Stimulated activated naive CD8-positive, alpha-beta T cell treated with anti-CD3 and anti-CD28 coated beads, Interleukin-15, Interleukin-2, amounts not matched to agents 100 ng/mL and 50 ng/mL, for 24 hours (primary cell): Measurements from ENCODE around the gene LTN1.
"Not testable (repeated sequence)": the region's sequence is repeated elsewhere in the genome, so short reads cannot be mapped to it uniquely, and the experiment has no call there.

ENCODE experiments used
- H3K27ac Mint-ChIP-seq: one replicate; pipeline ENCODE4 v1.8.0; 2021; ENCODE audit warnings: mild to moderate bottlenecking, mixed read lengths
- H3K27me3 Mint-ChIP-seq: one replicate; pipeline ENCODE4 v1.8.0; 2021; ENCODE audit warnings: mixed read lengths
- H3K36me3 Mint-ChIP-seq: one replicate; pipeline ENCODE4 v1.8.0; 2021; ENCODE audit warnings: low read depth, mixed read lengths
- H3K4me1 Mint-ChIP-seq: one replicate; pipeline ENCODE4 v1.8.0; 2021; ENCODE audit warnings: low read depth, mixed read lengths
- H3K4me3 Mint-ChIP-seq: one replicate; pipeline ENCODE4 v1.8.0; 2021; ENCODE audit warnings: mild to moderate bottlenecking, mixed read lengths
- H3K9me3 Mint-ChIP-seq: one replicate; pipeline ENCODE4 v1.8.0; 2021; ENCODE audit warnings: mixed read lengths

LTN1 gene

GRCh38 chr21:28960245-28960644, 32.4 kb downstream of the LTN1 start:
- H3K27ac Mint-ChIP-seq = no peak overlapping the region

GRCh38 chr21:28959367-28960099, 33.1 kb downstream of the LTN1 start:
- Mint-ChIP-seq H3K4me3 (no peak overlapping the region), H3K27ac (no peak overlapping the region), H3K9me3 (no peaks in the 10 kb centered on the region), H3K27me3 (no peaks in the 10 kb centered on the region), H3K36me3 (peaks cover 77% of the 10 kb centered on the region), H3K4me1 (peaks cover 3% of the 10 kb centered on the region)

More at GRCh38 chr21:28960245-28960644, 32.4 kb downstream of the LTN1 start:
- no peaks in the 10 kb centered on the region for H3K9me3 Mint-ChIP-seq
- H3K4me3 Mint-ChIP-seq = no peak overlapping the region
- H3K27me3 Mint-ChIP-seq = no peaks in the 10 kb centered on the region
- peaks cover 72% of the 10 kb centered on the region for H3K36me3 Mint-ChIP-seq
- peaks cover 3% of the 10 kb centered on the region for H3K4me1 Mint-ChIP-seq

GRCh38 chr21:28953247-28953646, 39.4 kb downstream of the LTN1 start:
- Mint-ChIP-seq H3K36me3 (peaks cover 78% of the 10 kb centered on the region), H3K27ac (no peak overlapping the region), H3K9me3 (no peaks in the 10 kb centered on the region), H3K27me3 (no peaks in the 10 kb centered on the region), H3K4me3 (no peak overlapping the region), H3K4me1 (peaks cover 8% of the 10 kb centered on the region)

- Mint-ChIP-seq H3K36me3 (peaks cover 72% of the 10 kb centered on the region), H3K9me3 (no peaks in the 10 kb centered on the region), H3K4me3 (no peak overlapping the region), H3K27ac (no peak overlapping the region), H3K27me3 (no peaks in the 10 kb centered on the region), H3K4me1 (peaks cover 8% of the 10 kb centered on the region)
Measured at GRCh38 chr21:28952686-28953085, 40.0 kb downstream of the LTN1 start.

- Mint-ChIP-seq H3K9me3 (no peaks in the 10 kb centered on the region), H3K27ac (no peak overlapping the region), H3K4me1 (peaks cover 8% of the 10 kb centered on the region), H3K4me3 (no peak overlapping the region), H3K27me3 (no peaks in the 10 kb centered on the region), H3K36me3 (peaks cover 65% of the 10 kb centered on the region)
Measured at GRCh38 chr21:28949318-28949717, 43.4 kb downstream of the LTN1 start.

DNA sequence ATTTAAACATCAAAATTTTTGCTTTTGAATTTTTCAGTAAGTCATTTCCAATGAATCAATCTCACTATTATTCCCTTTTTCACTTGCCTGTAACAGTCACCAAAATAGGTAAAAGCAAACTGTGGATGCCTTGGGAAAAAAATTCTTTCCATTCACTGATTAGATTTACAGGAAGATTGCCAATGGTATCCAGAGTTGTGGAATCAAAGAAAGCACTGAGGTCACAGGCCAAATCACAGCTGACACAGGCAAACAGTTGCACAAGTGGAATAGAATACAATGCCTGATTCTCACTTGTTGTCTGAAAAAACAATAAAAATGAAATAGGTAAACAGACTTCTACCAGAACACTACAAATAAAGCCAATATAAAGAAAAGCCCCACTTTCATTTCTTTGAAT, 48.4 kb downstream of the LTN1 start:
- Mint-ChIP-seq H3K4me1 (no peaks in the 10 kb centered on the region), H3K27me3 (no peaks in the 10 kb centered on the region), H3K9me3 (no peaks in the 10 kb centered on the region), H3K36me3 (peaks cover 70% of the 10 kb centered on the region), H3K27ac (no peak overlapping the region), H3K4me3 (no peak overlapping the region)

GRCh38 chr21:28943631-28944030, 49.0 kb downstream of the LTN1 start:
- Mint-ChIP-seq H3K9me3 (no peaks in the 10 kb centered on the region), H3K4me3 (no peak overlapping the region), H3K27ac (no peak overlapping the region), H3K36me3 (peaks cover 66% of the 10 kb centered on the region), H3K27me3 (no peaks in the 10 kb centered on the region), H3K4me1 (no peaks in the 10 kb centered on the region)

DNA sequence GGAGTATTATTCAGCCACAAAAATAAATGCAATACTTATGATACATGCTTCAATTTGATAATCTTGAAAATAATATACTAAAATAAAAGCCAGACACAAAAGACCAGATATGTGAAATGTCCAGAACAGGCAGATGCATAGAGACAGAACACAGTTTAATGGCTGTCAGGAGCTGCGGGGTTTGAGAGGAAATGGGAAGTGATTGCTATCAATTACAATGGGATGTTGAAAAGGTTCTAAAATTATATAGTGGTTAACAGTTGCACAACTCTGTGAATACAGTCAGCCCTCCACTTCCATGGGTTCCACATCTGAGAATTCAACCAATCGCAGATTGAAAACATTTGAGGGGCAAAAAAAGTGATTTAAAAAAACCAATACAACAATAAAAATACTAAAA, 54.0 kb downstream of the LTN1 start:
- H3K4me3 Mint-ChIP-seq = no peak overlapping the region
- no peaks in the 10 kb centered on the region for H3K27me3 Mint-ChIP-seq
- no peaks in the 10 kb centered on the region for H3K4me1 Mint-ChIP-seq
- H3K9me3 Mint-ChIP-seq = no peaks in the 10 kb centered on the region
- no peak overlapping the region for H3K27ac Mint-ChIP-seq
- peaks cover 70% of the 10 kb centered on the region for H3K36me3 Mint-ChIP-seq

GRCh38 chr21:28937737-28938136, 54.9 kb downstream of the LTN1 start:
- Mint-ChIP-seq H3K4me3 (no peak overlapping the region), H3K27me3 (no peaks in the 10 kb centered on the region), H3K4me1 (no peaks in the 10 kb centered on the region), H3K36me3 (peaks cover 72% of the 10 kb centered on the region), H3K9me3 (no peaks in the 10 kb centered on the region), H3K27ac (no peak overlapping the region)

- Mint-ChIP-seq H3K27ac (no peak overlapping the region), H3K4me3 (no peak overlapping the region), H3K27me3 (no peaks in the 10 kb centered on the region), H3K4me1 (no peaks in the 10 kb centered on the region), H3K36me3 (peaks cover 68% of the 10 kb centered on the region), H3K9me3 (no peaks in the 10 kb centered on the region)
Measured at GRCh38 chr21:28936721-28937120, 56.0 kb downstream of the LTN1 start.

DNA sequence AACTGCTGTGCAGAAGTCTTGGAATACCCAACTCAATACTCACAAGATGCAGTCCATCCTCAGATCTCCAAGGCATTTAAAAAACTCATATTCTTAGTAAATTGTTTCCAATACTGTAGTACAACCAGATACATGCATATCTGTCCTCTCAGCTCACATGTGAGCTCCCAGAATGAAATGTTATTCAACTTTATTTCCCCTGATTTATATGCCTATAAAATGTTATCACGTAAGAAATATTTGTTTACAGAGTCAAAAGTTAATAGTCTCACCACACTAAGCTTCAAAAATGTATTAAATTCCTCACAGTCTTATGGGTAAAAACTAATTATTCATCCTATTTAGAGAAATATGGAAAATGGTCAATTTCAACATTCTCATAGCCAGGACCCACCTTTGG, 56.6 kb downstream of the LTN1 start:
- Mint-ChIP-seq H3K9me3 (no peaks in the 10 kb centered on the region), H3K4me3 (no peak overlapping the region), H3K36me3 (peaks cover 71% of the 10 kb centered on the region), H3K4me1 (no peaks in the 10 kb centered on the region), H3K27me3 (no peaks in the 10 kb centered on the region), H3K27ac (no peak overlapping the region)

DNA sequence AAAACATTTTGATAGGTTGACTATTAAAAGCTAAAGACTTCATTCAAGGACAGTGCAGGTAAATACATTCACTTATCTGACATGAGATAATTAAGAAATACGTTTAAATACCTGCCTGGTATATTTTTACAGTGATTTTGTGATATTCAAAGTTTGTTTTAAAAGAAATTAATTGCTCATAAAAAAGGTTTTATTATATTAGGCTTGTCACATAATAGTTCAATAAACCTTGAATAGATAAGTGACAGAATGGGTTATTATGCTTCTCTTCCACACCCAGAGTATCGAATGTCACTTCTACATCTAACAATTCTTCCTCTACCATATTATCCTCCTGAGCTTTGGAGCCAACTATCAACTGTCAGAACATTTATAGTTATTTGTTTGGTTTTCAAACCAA, 60.0 kb downstream of the LTN1 start:
- peaks cover 69% of the 10 kb centered on the region for H3K36me3 Mint-ChIP-seq
- H3K4me3 Mint-ChIP-seq = no peak overlapping the region
- H3K4me1 Mint-ChIP-seq = no peaks in the 10 kb centered on the region
- no peak overlapping the region for H3K27ac Mint-ChIP-seq
- no peaks in the 10 kb centered on the region for H3K27me3 Mint-ChIP-seq
- no peaks in the 10 kb centered on the region for H3K9me3 Mint-ChIP-seq

- H3K9me3 Mint-ChIP-seq, H3K27me3 Mint-ChIP-seq, H3K4me3 Mint-ChIP-seq, H3K4me1 Mint-ChIP-seq, H3K27ac Mint-ChIP-seq: not testable (repeated sequence)
- peaks cover 68% of the 10 kb centered on the region for H3K36me3 Mint-ChIP-seq
Measured at GRCh38 chr21:28931708-28932372, 60.8 kb downstream of the LTN1 start.

DNA sequence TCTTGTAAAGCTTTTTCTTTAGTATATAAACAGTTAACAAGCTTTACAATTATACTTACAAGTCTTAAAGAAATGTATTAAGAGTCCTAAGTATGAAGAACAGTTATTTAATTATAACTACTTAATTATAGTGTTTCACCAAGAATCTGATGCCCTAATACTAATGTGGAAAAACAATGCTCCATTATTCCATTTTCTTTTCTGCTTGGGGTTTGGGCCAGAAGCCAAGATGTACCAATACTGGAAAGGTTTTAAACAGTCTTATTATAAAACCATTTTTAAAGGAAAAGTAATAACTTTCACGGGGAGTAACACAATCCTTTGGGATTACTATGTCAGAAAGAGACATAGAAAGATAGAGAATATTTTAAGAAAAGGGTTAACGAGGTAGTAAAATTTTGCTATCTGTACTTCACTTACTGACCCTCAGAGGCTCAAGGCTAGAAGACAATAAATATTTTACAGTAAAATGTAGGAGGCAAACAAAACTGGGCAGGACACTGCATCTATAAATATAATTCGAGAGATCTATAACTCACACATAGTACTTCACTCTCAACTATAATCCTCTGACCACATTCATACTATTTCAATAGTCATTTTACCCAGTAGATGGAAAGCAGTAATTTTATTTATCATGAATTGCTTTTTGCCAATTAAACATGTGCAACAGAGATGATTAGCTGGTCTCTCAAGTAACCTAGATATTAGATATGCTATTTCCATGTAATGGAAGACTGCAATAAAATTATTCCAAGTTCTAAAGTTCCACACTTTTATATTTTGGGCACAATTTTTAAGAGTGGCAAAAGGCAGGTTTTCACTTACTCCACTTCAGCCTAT, 63.9 kb downstream of the LTN1 start:
- Mint-ChIP-seq H3K27me3 (no peaks in the 10 kb centered on the region), H3K4me3 (no peak overlapping the region), H3K36me3 (peaks cover 68% of the 10 kb centered on the region), H3K9me3 (no peaks in the 10 kb centered on the region), H3K4me1 (no peaks in the 10 kb centered on the region), H3K27ac (no peak overlapping the region)

DNA sequence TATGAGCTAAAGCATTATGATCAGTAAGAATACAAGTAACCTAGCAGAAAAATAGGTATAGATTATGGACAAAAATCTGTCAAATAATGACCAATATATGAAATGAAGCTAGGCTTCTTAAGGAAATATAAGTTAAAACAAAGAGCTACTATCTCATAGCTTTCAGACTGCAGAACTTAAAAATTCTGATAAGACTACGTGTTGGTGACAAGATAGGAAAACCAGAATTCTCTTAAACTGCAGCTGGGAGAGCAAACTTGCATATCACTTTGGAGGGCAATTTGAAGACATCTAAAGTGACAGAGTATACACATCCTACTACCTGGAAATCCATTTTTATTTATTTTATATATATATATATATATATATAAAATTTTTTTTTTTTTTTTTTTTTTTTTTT, 65.5 kb downstream of the LTN1 start:
- Mint-ChIP-seq H3K4me3 (no peak overlapping the region), H3K9me3 (no peaks in the 10 kb centered on the region), H3K27me3 (no peaks in the 10 kb centered on the region), H3K27ac (no peak overlapping the region), H3K4me1 (no peaks in the 10 kb centered on the region), H3K36me3 (peaks cover 70% of the 10 kb centered on the region)
